ENCODE data around the gene PSTPIP1. TPM values are rescaled to one million over a fixed set of nuclear protein-coding genes. Genes with fewer than 3 reads are reported as not detected.

Gene PSTPIP1
- polyA plus RNA-seq, 2 of the 4 experiments (the other 2 are of a cell fraction) = not detected

GRCh38 chr15:77029166-77030047, 34.5 kb downstream of the PSTPIP1 start:
- Histone ChIP-seq H3K4me1 (no peaks in the 10 kb centered on the region), H3K27ac (no peak overlapping the region), H3K9me3 (no peaks in the 10 kb centered on the region), H3K4me3 (no peak overlapping the region), H3K4me2 (no peak overlapping the region)
- FAIRE-seq (no peak), ATAC-seq (no peak), DNase-seq (ENCODE audit: low read depth in 1 of 2, low spot score in 1 of 2) (no peak)
- ChIA-PET POLR2A (no interaction called here), CTCF (interaction anchor here (0.7 to 1.5 kb wide), 4 partner anchors 8 to 514 kb away, joined by 3 to 4 read pairs (median 3); no protein-coding TSS in a partner anchor)
- no peak for TF ChIP-seq NFE2L2 (conservative IDR thresholded peaks at IDR 0.05; ENCODE audit: low read length)
- no peak for TF ChIP-seq SMC3 (IDR thresholded peaks at IDR 0.05)
- no peak for TF ChIP-seq CHD2 (IDR thresholded peaks at IDR 0.05; ENCODE audit: low read length, partially characterized antibody)
- no peak for TF ChIP-seq JUN (IDR thresholded peaks at IDR 0.05)
- 85% methylated on average over 18 of the region's 21 CpGs for WGBS (ENCODE audit: missing lambda C conversion rate)

GRCh38 chr15:77030048-77030927, 35.4 kb downstream of the PSTPIP1 start:
- peak in 1 of 2 experiments; percentile 4; a peak in 2 of 6 replicates for ATAC-seq
- WGBS (ENCODE audit: missing lambda C conversion rate) = 75% methylated on average over 16 of the region's 22 CpGs
- DNase-seq (ENCODE audit: low read depth in 1 of 2, low spot score in 1 of 2) = no peak
- no peaks in the 10 kb centered on the region for H3K9me3 ChIP-seq
- POLR2A ChIA-PET = no interaction called here
- H3K4me1 ChIP-seq = no peaks in the 10 kb centered on the region
- CTCF ChIA-PET = interaction anchor here (0.7 to 1.5 kb wide), 4 partner anchors 88 to 516 kb away, joined by 3 to 4 read pairs (median 3); no protein-coding TSS in a partner anchor
- no peak overlapping the region for H3K4me3 ChIP-seq
- H3K27ac ChIP-seq = no peak overlapping the region
- no peak for FAIRE-seq
- TF ChIP-seq MAZ (IDR thresholded peaks at IDR 0.05; ENCODE audit: borderline replicate concordance, low read depth, low read length) (no peak), EHF (CRISPR knock-in tag; IDR thresholded peaks at IDR 0.05) (no peak), FOSL2 (IDR thresholded peaks at IDR 0.05) (no peak), FOSL2 (CRISPR knock-in tag; IDR thresholded peaks at IDR 0.05) (no peak), ZC3H11A (IDR thresholded peaks at IDR 0.05) (no peak), CHD4 (IDR thresholded peaks at IDR 0.05; ENCODE audit: borderline replicate concordance) (no peak), RFX5 (IDR thresholded peaks at IDR 0.05) (no peak), SREBF2 (IDR thresholded peaks at IDR 0.05) (no peak), JUN (IDR thresholded peaks at IDR 0.05) (no peak), ELK1 (IDR thresholded peaks at IDR 0.05; ENCODE audit: low read depth, low read length) (no peak), RARB (CRISPR knock-in tag; IDR thresholded peaks at IDR 0.05) (no peak), ATOH8 (CRISPR knock-in tag; IDR thresholded peaks at IDR 0.05; ENCODE audit: low read depth) (no peak), MAFK (IDR thresholded peaks at IDR 0.05; ENCODE audit: partially characterized antibody) (no peak), E2F6 (IDR thresholded peaks at IDR 0.05; ENCODE audit: borderline replicate concordance, low read depth) (no peak), USF2 (IDR thresholded peaks at IDR 0.05) (no peak), ZSCAN20 (CRISPR knock-in tag; IDR thresholded peaks at IDR 0.05) (no peak), EHMT2 (IDR thresholded peaks at IDR 0.05; ENCODE audit: low read depth) (no peak)
- H3K4me2 ChIP-seq = no peak overlapping the region
